Mucosa of stomach (tissue), 1 donor: ENCODE measurements around the gene SALL2.
A peak's percentile ranks its signal among the peaks of the same experiment; 100 is the strongest.

ENCODE experiments used
- H3K27me3 ChIP-seq: one replicate; pipeline ENCODE4 v1.7.0; 2013; ENCODE audit warnings: mild to moderate bottlenecking, low read length; ENCODE audit not compliant: control insufficient read depth, insufficient read depth
- H3K36me3 ChIP-seq: one replicate; pipeline ENCODE4 v1.7.0; 2013; ENCODE audit warnings: low read length; ENCODE audit not compliant: control insufficient read depth, insufficient read depth
- H3K4me1 ChIP-seq: one replicate; pipeline ENCODE4 v1.7.0; 2013; ENCODE audit warnings: mild to moderate bottlenecking, low read length; ENCODE audit not compliant: control insufficient read depth, insufficient read depth
- H3K4me3 ChIP-seq: one replicate; pipeline ENCODE4 v1.7.0; 2013; ENCODE audit warnings: low read length
- H3K9ac ChIP-seq: one replicate; pipeline ENCODE4 v1.7.0; 2013; ENCODE audit warnings: mild to moderate bottlenecking, low read length, moderate library complexity
- H3K9me3 ChIP-seq: one replicate; pipeline ENCODE4 v1.7.0; 2013; ENCODE audit warnings: mild to moderate bottlenecking, low read length, moderate library complexity; ENCODE audit not compliant: control insufficient read depth
- donor health status: Pancreatic carcinoma.

Gene SALL2

DNA sequence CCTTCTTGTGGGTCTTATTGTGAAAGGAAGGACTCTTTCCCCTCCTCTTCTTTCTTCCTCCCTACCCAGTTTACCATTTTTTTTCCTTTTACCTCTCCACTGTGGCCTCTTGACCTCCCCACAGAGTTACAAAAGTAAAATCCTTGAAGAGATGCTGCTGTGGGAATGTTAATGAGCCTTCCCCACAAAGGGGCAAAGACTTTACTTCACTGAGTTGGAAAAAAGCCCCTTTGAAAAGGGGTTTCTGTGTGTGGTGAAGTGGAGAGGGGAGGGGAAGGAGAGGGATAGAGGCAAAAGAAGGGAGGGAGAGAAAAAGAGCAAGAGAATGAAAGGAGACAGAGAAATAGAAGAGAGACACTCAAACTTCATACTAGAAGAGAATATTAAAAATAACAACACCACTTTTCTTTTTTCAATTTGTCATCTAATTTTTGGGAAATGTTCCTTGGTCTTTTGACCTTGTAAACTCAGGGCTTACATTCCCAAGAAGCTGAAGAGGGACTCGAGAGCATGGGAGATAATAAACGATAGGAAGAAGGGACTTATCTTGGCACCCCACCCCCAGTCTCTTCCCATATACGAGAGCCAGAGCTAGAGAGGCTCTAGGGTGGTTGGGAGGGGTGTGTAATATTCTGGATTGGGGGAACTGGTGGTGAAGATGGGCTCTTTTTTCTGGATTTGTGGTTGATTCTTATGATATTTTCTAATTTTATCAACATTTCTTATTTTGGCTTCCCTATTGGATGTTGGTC, 13.2 kb upstream of the SALL2 start:
- Histone ChIP-seq H3K27me3 (peaks cover 23% of the 10 kb centered on the region), H3K9me3 (no peaks in the 10 kb centered on the region)

DNA sequence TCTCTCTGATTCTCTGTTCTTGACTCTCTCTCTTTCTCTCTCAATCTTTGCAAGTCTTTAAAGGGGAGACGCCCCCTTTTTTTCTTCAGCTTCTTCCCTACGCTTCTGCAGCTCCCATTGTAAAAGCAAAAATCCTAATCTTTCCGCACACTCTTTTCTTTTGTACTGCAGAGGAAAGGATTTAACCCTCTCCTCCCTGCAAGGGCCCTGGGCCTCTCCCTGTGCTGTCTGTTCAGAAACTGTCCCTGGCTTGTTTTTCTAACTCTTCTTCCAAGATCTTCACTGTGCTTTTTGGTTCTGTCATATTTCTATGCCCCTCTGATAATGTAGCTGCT, 10.9 kb upstream of the SALL2 start:
- Histone ChIP-seq H3K4me3 (no peak overlapping the region), H3K27me3 (peaks cover 25% of the 10 kb centered on the region), H3K4me1 (no peaks in the 10 kb centered on the region), H3K36me3 (no peaks in the 10 kb centered on the region), H3K9me3 (no peaks in the 10 kb centered on the region), H3K9ac (peak overlapping the region; percentile 47)

More for the DNA sequence above, 13.2 kb upstream of the SALL2 start:
- Histone ChIP-seq H3K9ac (no peak overlapping the region), H3K36me3 (no peaks in the 10 kb centered on the region), H3K4me3 (no peak overlapping the region), H3K4me1 (no peaks in the 10 kb centered on the region)

- Histone ChIP-seq H3K36me3 (no peaks in the 10 kb centered on the region), H3K27me3 (peaks cover 25% of the 10 kb centered on the region), H3K4me1 (no peaks in the 10 kb centered on the region), H3K9me3 (no peaks in the 10 kb centered on the region), H3K4me3 (no peak overlapping the region), H3K9ac (peak overlapping the region; percentile 47)
Measured at GRCh38 chr14:21536418-21537089, 10.4 kb upstream of the SALL2 start.

DNA sequence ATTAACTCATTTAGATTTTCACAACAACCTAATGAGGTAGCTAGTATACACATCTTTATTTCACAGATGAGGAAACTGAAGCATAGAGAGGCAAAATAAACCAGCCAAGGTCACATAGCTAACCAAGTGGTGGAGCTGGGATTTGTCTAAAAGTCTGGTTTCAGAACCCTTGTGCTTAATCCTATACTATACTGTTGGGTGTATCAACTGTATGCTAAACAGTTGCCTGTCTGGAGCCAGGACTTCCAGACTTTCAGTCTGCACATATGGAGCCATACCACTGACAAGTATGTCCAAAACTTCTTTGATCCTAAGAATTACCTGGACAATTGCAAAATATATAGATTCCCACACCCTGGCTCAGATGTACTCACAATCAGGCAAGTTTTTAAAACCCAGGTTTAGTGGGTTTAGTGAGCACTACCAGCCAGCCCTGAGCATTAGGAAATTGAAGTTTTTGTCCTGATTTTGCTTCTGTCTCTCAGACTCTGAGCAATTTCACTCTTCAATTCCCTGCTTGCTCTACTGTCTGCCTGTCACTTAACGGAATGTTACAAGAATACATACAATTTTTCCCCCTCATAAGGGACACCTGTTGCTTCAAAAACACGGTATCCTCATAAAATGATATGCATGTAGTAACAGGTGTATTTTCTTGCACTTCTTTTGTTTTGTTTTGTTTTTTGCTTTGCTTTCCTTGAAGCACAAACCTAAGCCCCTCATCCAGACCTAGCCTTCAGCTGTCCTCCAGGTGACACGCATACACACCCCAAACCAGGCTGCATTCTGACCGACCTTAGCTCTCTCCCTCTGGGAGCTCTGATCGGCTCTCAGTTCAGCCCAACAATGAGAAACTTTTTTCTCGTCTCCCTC, 9.6 kb upstream of the SALL2 start:
- Histone ChIP-seq H3K4me1 (no peaks in the 10 kb centered on the region), H3K27me3 (peaks cover 25% of the 10 kb centered on the region), H3K9ac (peak overlapping the region; percentile 47), H3K4me3 (no peak overlapping the region), H3K9me3 (no peaks in the 10 kb centered on the region), H3K36me3 (no peaks in the 10 kb centered on the region)

- no peak overlapping the region for H3K4me3 ChIP-seq
- H3K4me1 ChIP-seq: no peaks in the 10 kb centered on the region
- peaks cover 25% of the 10 kb centered on the region for H3K27me3 ChIP-seq
- H3K9me3 ChIP-seq: no peaks in the 10 kb centered on the region
- no peak overlapping the region for H3K9ac ChIP-seq
- no peaks in the 10 kb centered on the region for H3K36me3 ChIP-seq
Measured at GRCh38 chr14:21534576-21534975, 8.4 kb upstream of the SALL2 start.

DNA sequence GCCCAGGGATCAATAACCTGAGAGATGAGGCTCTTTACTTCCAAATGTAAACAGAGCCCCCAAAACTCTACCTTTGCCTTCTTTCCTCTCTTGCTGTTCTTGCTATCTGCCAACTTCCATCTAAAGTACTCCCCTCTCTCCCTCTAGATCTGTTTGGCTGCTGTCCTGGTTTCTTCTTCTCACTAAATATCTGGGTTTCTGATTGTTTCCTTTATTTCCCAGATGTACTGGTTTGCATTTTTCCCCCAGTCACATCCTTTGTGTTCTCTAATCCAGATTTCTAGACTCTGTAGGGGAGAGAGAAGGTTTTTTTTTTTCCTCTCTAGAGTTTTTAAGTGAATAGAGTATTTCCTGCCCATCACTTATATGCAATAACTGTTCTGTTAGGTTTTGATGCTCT, 7.1 kb upstream of the SALL2 start:
- Histone ChIP-seq H3K4me3 (no peak overlapping the region), H3K27me3 (peaks cover 25% of the 10 kb centered on the region), H3K4me1 (no peaks in the 10 kb centered on the region), H3K9me3 (no peaks in the 10 kb centered on the region), H3K36me3 (no peaks in the 10 kb centered on the region), H3K9ac (no peak overlapping the region)

DNA sequence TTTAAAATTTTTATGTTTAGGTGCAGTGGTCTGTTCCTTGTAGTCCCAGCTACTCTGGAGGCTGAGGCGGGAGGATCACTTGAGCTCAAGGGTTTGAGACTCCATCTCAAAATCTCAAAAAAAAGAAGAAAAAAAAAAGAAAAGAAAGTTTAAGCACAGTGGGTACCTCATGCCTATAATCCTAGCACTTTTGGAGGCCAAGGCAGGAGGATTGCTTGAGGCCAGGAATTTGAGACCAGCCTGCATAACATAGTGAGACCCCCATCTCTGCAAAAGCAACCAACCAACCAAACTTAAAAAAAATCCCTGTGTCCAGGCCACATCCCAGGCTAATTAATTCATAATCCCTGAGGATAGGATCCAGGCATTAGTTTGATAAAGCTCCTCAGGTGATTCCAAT, 3.4 kb upstream of the SALL2 start:
- H3K9me3 ChIP-seq: no peaks in the 10 kb centered on the region
- H3K4me3 ChIP-seq: no peak overlapping the region
- H3K36me3 ChIP-seq: no peaks in the 10 kb centered on the region
- H3K27me3 ChIP-seq: peaks cover 3% of the 10 kb centered on the region
- H3K9ac ChIP-seq: no peak overlapping the region
- H3K4me1 ChIP-seq: no peaks in the 10 kb centered on the region

- no peaks in the 10 kb centered on the region for H3K27me3 ChIP-seq
- H3K9ac ChIP-seq: no peak overlapping the region
- H3K4me1 ChIP-seq: no peaks in the 10 kb centered on the region
- no peaks in the 10 kb centered on the region for H3K9me3 ChIP-seq
- no peaks in the 10 kb centered on the region for H3K36me3 ChIP-seq
- no peak overlapping the region for H3K4me3 ChIP-seq
Measured at GRCh38 chr14:21528381-21529348, 2.5 kb upstream of the SALL2 start.

DNA sequence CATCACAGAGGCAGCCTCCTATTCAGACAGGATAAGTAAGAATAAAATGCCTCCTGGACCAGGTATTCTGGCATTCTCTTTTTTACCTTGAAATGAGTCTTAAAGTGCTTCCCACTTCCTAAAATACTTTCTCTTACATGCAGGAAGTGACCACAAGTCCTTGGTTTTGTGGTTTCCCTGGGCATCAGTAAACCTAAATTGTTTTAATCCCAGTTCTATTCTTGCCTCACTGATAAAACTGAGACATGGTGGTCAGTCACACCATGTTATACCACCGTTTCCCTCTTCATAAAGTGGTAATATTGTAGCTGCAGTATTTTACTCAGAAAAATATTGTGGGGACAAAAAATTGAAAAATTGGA, 1.2 kb upstream of the SALL2 start:
- no peaks in the 10 kb centered on the region for H3K4me1 ChIP-seq
- H3K4me3 ChIP-seq: no peak overlapping the region
- no peaks in the 10 kb centered on the region for H3K36me3 ChIP-seq
- no peaks in the 10 kb centered on the region for H3K9me3 ChIP-seq
- H3K27me3 ChIP-seq: no peaks in the 10 kb centered on the region
- no peak overlapping the region for H3K9ac ChIP-seq

- H3K36me3 ChIP-seq: no peaks in the 10 kb centered on the region
- no peaks in the 10 kb centered on the region for H3K27me3 ChIP-seq
- H3K9ac ChIP-seq: peak overlapping the region; percentile 63
- no peaks in the 10 kb centered on the region for H3K4me1 ChIP-seq
- H3K9me3 ChIP-seq: no peaks in the 10 kb centered on the region
- peak overlapping the region; percentile 17 for H3K4me3 ChIP-seq
Measured at GRCh38 chr14:21526672-21527317, 649 bp upstream of the SALL2 start.

GRCh38 chr14:21525571-21525961, 580 bp downstream of the SALL2 start:
- peak overlapping the region; percentile 63 for H3K9ac ChIP-seq
- H3K36me3 ChIP-seq: no peaks in the 10 kb centered on the region
- H3K27me3 ChIP-seq: no peaks in the 10 kb centered on the region
- H3K4me1 ChIP-seq: no peaks in the 10 kb centered on the region
- no peaks in the 10 kb centered on the region for H3K9me3 ChIP-seq
- H3K4me3 ChIP-seq: no peak overlapping the region
